Measurements from ENCODE around the gene C10orf105. TPM values are rescaled to one million over a fixed set of nuclear protein-coding genes. Genes with fewer than 3 reads are reported as not detected.

C10orf105 gene
- polyA plus RNA-seq, 1 of the 3 experiments (the other 2 are of a cell fraction): not detected

- TF ChIP-seq GABPA (IDR thresholded peaks at IDR 0.05; ENCODE audit: low read depth): no peak
- TF ChIP-seq RCOR1 (IDR thresholded peaks at IDR 0.05; ENCODE audit: low read length): no peak
- no peak for TF ChIP-seq CHD2 (IDR thresholded peaks at IDR 0.05; ENCODE audit: low read length, partially characterized antibody)
- TF ChIP-seq MXI1 (IDR thresholded peaks at IDR 0.05; ENCODE audit: low read depth, low read length): no peak
- no peak for TF ChIP-seq ELF1 (IDR thresholded peaks at IDR 0.05)
- TF ChIP-seq SIN3A (IDR thresholded peaks at IDR 0.05; ENCODE audit: borderline replicate concordance, low read depth, low read length): no peak
- no peak for TF ChIP-seq FOXJ3 (CRISPR knock-in tag; IDR thresholded peaks at IDR 0.05)
- TF ChIP-seq TCF12 (IDR thresholded peaks at IDR 0.05): no peak
- no peak for TF ChIP-seq EP300 (IDR thresholded peaks at IDR 0.05; ENCODE audit: borderline replicate concordance in 1 of 2, low read depth in 1 of 2, low read length in 1 of 2)
Observed at GRCh38 chr10:71716426-71716825, 3.2 kb downstream of the C10orf105 start (continued).

GRCh38 chr10:71715860-71716259 lies 3.7 kb downstream of the C10orf105 start:
- Histone ChIP-seq H3K36me3 (replicated peaks in 1 of 2; ENCODE audit: control insufficient read depth in 1 of 2, insufficient read depth in 2 of 2, low read length in 1 of 2) (no peaks in the 10 kb centered on the region), H2AFZ (ENCODE audit: low read depth) (no peak overlapping the region), H3K4me1 (ENCODE audit: control insufficient read depth in 1 of 2, insufficient read depth in 2 of 2, low read depth in 1 of 2, low read length in 1 of 2) (peaks cover 0 to 41% of the 10 kb centered on the region in 2 experiments; a peak in 1 of 4 replicates), H3K4me2 (no peak overlapping the region), H3K27me3 (ENCODE audit: insufficient read depth) (no peaks in the 10 kb centered on the region), H3K4me3 (ENCODE audit: low read depth in 2 of 2, low read length in 1 of 2) (no peak overlapping the region), H4K20me1 (ENCODE audit: insufficient read depth) (no peaks in the 10 kb centered on the region), H3K9me2 (no peaks in the 10 kb centered on the region), H3F3A (replicated peaks; ENCODE audit: insufficient read depth) (no peaks in the 10 kb centered on the region), H3K9me3 (no peaks in the 10 kb centered on the region), H3K79me2 (ENCODE audit: insufficient read depth) (no peaks in the 10 kb centered on the region), H3K9ac (no peak overlapping the region), H3K27ac (ENCODE audit: low read depth in 2 of 2, low read length in 1 of 2) (no peak overlapping the region)
- ChIA-PET POLR2A (no interaction called here), CTCF (interaction anchor here (1.0 to 14.1 kb wide), 6 partner anchors 8 to 332 kb away, joined by 5 to 195 read pairs (median 20); no protein-coding TSS in a partner anchor)
- WGBS (ENCODE audit: low lambda C conversion rate): 82% methylated on average over 13 of the region's 20 CpGs
- TF ChIP-seq GATA2 (CRISPR knock-in tag; IDR thresholded peaks at IDR 0.05): no peak
- no peak for TF ChIP-seq JUND (IDR thresholded peaks at IDR 0.05)
- no peak for TF ChIP-seq RXRA (IDR thresholded peaks at IDR 0.05; ENCODE audit: borderline replicate concordance, low read depth)
- no peak for TF ChIP-seq RFX5 (IDR thresholded peaks at IDR 0.05; ENCODE audit: low read length)
- TF ChIP-seq USF1 (IDR thresholded peaks at IDR 0.05; ENCODE audit: borderline replicate concordance, low read depth): no peak
- TF ChIP-seq CTCF (IDR thresholded peaks at IDR 0.05): no peak
- TF ChIP-seq ZBTB33 (IDR thresholded peaks at IDR 0.05; ENCODE audit: borderline replicate concordance, low read depth): no peak
- TF ChIP-seq USF2 (IDR thresholded peaks at IDR 0.05; ENCODE audit: borderline replicate concordance, low read depth, low read length): no peak
- no peak for TF ChIP-seq YY1 (IDR thresholded peaks at IDR 0.05; ENCODE audit: low read depth)
- TF ChIP-seq MEF2A (IDR thresholded peaks at IDR 0.05; ENCODE audit: borderline replicate concordance, low read depth): no peak
- no peak for TF ChIP-seq FOXM1 (IDR thresholded peaks at IDR 0.05; ENCODE audit: low read depth)
- TF ChIP-seq NFIC (IDR thresholded peaks at IDR 0.05; ENCODE audit: borderline replicate concordance): no peak
- TF ChIP-seq REST (IDR thresholded peaks at IDR 0.05; ENCODE audit: low read depth, low read length): no peak
- no peak for TF ChIP-seq EP300 (IDR thresholded peaks at IDR 0.05; ENCODE audit: borderline replicate concordance in 1 of 2, low read depth in 1 of 2, low read length in 1 of 2)
- TF ChIP-seq TEAD4 (IDR thresholded peaks at IDR 0.05; ENCODE audit: borderline replicate concordance, insufficient read depth): no peak
- no peak for DNase-seq
